Endometrial microvascular endothelial cells (primary cell): ENCODE measurements around the gene DSTYK. TPM values are rescaled to one million over a fixed set of nuclear protein-coding genes. Genes with fewer than 3 reads are reported as not detected.
"Not testable (repeated sequence)": the region's sequence is repeated elsewhere in the genome, so short reads cannot be mapped to it uniquely, and the experiment has no call there.

Source experiments
- in situ Hi-C: cut with HindIII; loops from 2 replicates; pipeline ENCODE4 v1.10.0; 2017; ENCODE audit warnings: low sequenced_read_pairs, low pct_unique_long_range_greater_than_20kb; ENCODE audit errors: inconsistent ontology term
- total RNA-seq: library from RNA; depleted of rRNA; stranded (reverse); fragments of >200 nt; gene quantifications from one replicate; pipeline ENCODE4 v1.2.3, GENCODE V29; 2015; ENCODE audit errors: inconsistent ontology term

The DSTYK gene
- total RNA-seq, 1 donor from 2014 or later, result 6.5 TPM

DNA sequence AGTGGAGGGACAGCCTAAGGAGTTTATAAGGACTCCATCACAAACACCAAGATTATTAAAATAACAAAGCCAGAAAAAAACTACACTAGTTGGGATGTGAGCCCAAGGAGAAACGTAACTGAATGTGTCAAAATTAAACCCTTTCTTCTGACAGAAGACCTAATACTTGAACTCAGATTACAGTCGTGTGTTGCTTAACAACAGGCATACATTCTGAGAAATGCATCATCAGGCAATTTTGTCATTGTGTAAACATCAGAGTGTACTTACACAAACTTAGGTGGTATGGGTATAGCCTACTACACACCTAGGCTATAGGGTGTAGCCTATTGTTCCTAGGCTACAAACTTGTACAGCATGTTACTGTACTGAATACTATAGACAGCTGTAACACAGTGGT is 23.4 kb downstream of the DSTYK start:
- in situ Hi-C loops, result no loop called here

DNA sequence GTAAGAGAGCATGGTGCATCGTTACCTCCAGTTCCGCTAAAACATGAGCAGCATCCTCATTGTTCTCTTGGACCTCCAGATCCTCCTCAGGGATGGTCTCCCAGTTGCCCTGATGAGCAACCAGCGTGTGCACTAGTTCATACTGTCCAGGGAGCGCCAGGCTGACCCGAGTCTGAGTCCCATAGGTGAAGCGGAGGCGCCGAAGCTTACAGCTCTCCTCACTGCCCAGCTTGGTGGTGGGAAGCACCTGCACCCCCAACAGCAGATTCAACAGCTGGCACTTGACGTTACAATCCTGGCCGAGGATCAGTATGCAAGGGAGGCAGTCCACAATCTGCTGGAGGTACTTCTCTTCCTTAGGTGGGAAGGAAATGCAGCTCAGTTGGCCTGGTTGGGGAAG is 24.1 kb downstream of the DSTYK start:
- in situ Hi-C loops, result no loop called here

DNA sequence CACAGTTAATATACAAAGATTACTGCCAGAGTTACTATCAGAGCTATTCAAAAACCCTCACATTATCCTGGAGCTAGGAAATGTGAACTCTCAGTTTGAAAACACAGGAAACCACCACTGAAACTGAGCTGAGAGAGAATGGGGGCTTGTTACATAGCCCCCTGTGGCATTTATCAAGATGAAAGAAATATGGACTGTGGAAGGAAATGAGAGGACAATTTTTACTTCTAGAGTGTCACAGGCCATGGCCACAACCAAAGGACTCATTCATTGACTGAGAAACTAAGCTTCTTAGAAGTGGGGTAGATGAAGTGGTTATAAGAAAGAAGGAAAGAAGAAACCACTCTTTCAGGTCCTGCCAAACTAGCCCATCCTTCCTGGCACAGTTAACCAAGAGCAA is 25.3 kb downstream of the DSTYK start:
- in situ Hi-C loops, result no loop called here

DNA sequence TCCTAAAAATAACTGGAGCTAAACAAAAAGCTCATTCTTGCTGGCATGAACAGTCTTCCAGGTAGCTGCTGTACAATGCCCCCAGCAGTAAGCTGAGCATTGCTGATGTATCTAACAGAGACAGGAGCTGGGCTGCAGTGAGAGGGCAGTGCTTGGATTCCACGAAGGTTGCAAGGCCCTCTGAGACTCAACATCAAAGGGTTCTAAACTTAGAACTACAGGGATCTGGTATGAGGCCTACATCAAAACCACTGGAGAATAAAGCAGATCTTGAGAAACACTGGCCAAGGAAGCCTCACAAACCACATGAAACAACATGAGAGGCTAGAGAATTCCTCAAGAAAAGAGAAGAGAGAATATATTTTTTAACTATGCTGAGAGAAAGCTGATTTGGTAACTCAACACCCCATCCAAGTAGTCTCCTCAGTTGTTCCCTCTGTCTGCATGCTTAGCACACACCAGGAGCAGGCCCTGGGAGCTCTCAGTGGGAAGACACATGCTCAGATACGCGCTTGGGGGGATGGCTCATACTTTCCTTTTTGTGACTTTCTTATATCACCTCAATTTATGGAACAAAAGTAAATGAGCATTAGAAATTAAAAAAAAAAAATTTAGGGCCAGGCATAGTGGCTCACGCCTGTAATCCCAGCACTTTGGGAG is 27.7 kb downstream of the DSTYK start:
- in situ Hi-C loops, result no loop called here

DNA sequence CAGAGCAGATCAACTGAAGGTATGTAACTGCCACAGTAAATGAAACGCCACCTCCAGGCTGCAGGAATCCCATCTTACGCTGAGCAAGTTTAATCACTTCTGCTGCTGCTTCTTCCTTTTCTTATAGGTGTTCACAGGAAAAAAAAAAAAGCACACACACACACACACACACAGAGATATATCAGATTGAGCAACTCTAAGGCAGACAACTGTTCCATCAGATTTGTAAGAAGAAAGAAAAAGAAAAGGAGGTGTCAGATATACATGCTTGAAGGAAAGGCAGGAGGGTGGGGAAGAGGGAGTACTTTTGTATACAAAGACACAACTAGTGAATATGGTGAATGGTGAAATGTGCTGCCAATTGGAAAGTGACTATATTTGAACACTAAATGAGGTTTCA is 28.6 kb downstream of the DSTYK start:
- in situ Hi-C loops, result no loop called here

DNA sequence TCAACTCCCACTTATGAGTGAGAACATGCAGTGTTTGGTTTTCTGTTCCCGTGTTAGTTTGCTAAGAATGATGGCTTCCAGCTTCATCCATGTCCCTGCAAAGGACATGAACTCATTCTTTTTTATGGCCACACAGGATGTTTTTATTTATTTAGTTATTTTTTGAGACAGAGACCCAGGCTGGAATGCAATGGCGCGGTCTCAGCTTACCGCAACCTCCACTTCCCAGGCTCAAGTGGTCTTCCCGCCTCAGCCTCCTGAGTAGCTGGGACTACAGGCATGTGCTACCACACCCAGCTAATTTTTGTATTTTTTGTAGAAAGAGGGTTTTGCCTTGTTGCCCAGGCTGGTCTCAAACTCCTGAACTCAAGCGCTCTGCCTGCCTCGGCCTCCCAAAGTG is 31.2 kb downstream of the DSTYK start:
- in situ Hi-C loops, result not testable (repeated sequence)

DNA sequence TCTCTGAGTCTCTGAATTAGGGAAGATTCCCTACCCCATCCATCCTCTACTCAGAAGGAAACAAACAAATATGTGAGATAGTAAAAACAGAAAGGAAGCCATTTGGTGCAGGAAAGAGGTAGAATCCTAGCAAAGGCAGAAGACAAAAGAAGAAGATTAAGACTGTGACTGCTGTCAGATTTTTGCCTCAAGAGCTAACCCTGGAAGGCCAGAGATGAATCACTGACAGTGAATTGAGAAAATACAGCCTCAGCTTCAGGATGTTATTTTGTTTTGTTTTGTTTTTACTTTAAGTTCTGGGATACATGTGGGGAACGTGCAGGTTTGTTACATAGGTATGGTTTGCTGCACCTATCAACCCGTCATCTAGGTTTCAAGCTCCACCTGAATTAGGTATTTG is 31.7 kb downstream of the DSTYK start:
- in situ Hi-C loops, result no loop called here

DNA sequence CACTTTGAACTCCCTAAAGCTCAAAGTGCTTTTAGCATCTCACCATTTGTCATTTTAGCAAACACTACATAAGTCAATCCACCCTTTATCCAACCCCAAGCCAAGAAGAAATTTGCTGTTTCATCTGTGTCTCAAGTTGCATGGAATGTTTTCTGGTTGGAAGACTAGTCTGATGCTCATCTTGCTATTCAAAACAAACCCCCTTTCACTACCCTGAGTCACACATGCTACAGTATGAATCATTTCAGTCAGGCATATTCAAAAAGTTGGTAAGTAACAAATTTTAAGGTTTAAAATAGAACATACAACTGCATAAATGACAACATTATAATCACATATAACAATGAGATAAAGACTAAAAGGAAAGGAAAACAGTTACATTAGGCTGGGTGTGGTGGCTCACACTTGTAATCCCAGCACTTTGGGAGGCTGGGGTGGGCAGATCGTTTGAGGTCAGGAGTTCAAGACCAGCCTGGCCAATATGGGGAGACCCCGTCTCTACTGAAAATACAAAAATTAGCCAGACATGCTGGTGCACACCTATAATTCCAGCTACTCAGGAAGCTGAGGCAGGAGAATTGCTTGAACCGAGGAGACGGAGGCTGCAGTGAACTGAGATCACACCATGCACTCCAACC is 38.7 kb downstream of the DSTYK start:
- in situ Hi-C loops, result no loop called here

DNA sequence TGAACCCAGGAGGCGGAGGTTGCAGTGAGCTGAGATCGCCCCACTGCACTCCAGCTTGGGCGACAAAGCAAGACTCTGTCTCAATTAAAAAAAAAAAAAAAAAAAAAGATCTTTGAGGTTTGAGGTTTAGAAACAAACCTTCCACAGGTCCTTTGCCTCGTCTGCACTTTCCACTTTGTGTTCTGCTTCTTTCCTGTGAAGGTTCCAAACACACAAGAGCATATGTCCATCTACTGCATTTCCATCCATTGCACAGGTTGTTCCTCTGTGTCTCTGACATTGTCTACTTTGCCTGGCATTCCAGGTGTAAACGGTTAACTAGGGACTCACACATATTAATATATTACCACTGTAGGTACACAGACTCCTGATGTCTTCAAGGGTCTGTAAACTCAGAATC is 40.1 kb downstream of the DSTYK start:
- in situ Hi-C loops, result no loop called here

DNA sequence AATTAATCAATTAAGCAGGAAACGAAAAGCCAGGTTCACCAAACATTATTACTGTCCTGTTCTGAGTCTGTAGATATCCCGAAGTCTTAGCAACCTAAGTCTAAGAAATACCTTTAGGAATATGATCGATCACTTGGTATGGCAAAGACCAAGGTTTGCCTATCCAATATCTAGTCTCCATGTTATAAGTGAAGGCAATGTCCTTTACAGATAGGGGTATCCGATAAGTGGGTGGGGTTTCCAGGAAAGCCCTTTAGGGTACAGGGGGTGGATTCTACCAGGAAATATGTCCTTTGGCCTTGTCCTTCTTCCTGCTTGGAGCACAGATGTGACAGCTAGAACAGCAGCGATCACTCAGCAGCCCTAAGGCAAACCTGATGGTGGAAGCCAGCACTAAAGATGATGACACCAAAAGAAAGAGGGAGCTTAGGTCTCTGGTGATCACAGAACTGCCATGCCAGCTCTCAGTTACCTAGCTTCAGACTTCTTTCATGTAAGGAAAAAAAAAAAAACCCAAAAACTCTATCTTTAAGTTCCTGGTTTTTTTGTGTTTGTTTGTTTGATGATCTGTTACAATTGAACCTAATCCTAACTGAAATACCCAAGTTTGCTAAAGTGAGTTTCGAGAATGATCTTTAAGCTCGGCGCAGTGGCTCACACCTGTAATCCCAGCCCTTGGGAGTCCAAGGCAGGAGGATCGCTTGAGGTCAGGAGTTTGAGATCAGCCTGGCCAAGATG is 40.8 kb downstream of the DSTYK start:
- in situ Hi-C loops, result no loop called here

DNA sequence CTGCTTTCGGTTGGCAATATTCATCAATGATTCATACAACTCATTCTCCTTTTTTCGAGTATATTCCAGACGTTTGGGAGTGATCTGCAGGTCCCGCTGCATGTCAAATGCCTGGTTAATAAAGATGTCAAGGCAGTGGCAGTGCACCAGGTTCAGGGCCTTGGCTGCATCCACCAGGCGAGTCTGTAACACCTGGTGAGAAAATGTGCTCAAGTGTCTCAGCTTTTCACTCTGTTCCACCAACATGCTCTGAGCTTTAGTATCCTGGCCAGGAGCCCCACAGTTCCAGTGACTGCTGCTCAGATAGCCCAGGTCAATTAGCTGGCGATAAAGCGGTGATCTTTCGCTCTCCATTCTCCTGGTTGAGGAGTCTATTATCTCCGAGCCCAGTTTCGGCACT is 42.3 kb downstream of the DSTYK start:
- in situ Hi-C loops, result no loop called here

DNA sequence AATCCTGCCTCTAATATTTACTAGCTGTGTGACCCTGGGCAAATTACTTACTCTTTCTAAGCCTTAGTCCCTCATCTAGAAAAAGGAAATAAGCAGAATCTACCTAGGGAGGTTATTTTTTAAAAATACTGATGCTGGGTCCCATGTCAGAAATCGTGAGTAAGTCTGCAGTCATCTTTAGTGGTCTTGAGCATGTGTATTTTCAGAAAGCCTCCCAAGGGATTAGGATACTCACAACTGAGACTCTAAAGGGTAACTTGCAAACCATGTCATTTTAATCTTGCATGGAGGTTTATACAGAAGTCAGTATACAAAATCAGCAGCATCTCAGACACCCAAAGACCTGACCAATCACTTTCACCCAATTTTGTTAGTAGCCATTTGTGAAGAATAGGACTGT is 43.2 kb downstream of the DSTYK start:
- in situ Hi-C loops, result no loop called here

DNA sequence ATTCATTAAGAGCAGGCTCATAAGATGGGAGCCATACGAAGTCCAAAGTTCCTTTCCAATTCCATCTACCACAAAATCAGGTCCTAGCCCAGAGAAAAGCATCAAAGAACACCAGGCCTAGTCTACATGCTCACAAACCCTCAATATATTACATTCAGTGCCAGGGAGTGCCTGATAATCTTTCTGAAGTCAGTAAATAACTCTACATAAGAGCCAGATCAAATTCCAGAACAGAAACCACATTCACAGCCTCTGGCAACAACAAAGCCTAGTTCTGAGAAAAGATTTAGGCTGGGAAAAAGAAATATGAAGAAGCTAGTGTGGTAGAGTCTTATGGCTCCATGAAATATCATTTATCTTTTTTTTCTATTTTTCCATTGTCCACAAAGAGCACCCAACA is 49.2 kb downstream of the DSTYK start:
- in situ Hi-C loops, result no loop called here

DNA sequence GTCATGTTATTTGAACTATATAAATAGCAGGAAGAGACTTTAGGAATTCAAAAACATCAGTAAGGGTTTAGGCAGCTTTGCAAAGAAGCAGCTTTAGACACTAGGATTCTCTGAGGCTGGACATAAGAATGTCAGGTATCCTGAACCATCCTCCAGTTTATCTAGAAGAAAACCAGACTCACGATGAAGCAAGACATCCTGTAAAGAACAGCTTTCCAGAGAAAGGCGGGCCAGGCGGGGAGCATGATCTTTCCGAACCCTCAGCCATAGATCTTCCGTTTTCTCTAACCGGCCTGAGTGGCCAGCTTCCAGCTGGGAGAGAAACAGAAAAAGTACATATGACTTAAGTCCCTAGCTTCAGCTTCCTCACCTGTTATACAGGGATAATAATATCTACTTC is 50.4 kb downstream of the DSTYK start:
- in situ Hi-C loops, result no loop called here

DNA sequence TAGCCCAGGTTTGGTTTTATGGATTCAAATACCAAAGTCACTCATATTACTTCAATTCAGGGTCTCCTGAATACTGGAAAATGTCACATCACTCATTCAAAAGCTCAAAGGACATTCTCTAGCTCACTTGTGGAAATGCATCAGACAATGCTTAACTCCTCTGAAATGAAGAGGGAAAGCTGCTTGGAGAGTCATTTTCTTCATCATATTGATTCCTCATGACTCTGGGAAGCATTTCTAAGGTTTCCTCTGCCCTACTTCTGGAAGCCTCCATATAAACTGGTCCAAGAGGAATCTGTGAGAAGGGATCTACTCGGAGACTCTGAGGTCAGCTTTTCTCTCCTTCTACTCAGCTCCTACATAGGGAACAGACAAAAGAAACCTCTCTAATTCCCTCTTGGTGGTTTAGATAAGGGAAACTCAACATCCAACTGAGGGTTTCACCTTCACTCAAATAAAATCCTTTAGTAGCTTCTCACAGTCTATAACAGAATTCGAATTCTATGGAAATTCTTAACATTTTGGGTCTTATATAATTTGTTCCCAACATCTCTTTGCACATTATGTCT is 53.4 kb downstream of the DSTYK start:
- in situ Hi-C loops, result no loop called here

DNA sequence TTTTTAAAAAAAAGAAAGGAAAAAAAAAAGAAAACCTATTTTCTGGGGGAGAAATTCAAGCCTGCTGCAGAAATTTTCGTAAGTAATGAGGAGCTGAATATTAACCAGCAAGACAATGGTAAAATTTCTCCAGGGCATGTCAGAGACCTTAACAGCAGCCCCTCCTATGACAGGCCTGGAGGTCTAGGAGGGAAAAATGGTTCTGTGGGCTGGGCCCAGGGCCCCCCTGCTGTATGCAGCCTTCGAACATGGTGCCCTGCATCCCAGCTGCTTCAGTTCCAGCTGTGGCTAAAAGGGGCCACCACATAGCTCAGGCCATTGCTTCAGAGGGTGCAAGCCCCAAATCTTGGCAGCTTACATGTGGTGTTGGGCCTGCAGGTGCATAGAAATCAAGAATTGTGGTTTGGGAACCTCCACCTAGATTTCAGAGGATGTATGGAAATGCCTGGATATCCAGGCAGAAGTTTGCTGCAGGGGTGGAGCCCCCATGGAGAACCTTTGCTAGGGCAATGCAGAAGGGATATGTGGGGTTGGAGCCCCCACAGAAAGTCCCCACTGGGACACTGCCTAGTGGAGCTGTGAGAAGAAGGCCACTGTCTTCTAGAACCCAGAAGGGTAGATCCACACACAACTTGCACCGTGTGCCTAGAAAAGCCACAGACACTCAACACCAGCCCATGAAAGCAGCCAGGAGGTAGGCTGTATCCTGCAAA is 55.7 kb downstream of the DSTYK start:
- in situ Hi-C loops, result not testable (repeated sequence)

DNA sequence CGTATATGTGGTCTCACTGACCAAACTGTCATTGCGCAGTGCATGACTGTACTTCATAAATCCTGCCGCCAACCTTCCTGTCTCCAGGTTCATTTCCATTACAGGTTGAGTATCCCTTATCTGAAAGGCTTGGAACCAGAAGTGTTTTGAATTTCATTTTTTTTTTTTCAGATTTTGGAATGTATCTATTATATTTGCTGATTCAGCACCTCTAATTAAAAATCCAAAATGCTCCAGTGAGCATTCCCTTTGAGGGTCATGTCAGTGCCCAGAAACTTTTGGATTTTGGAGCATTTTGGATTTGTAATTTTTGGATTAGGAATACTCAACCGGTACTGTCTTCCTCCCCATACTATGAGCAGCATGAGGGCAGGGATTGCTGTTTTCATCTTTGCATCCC is 59.0 kb downstream of the DSTYK start:
- in situ Hi-C loops, result no loop called here

DNA sequence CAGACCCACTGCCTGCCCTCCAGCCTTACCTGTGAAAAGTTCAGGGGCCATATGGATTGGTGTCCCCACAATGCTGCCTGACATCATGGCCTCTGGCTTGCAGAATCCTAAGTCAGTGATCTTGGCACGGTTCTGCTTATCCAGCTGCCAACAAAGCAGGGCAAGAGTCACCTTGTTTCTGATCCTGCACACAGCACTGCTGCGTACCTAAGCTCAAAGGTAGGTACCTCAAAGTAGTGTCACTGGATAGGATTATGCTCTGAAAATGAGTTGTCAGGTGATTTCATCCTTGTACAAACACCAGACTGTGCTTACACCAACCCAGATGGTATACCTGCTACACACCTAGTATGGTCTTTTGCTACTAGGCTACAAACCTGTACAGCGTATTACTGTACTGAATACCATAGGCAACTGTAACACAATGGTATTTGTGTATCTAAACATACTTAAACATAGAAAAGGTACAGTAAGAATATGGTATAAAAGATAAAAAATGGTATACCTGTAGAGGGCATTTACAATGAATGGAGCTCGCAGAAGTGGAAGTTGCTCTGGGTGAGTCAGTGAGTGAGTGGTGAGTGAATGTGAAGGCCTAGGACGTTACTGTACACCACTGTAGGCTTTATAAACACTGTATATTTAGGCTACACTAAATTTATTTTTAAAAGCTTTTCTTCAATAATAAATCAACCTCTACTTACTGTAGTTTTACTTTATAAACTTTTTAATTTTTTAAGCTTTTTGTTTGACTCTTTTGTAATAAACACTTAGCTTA is 60.7 kb downstream of the DSTYK start:
- in situ Hi-C loops, result no loop called here
